GM19025 (cell line): ENCODE results near the gene RNF217.
"Not testable (repeated sequence)": the region's sequence is repeated elsewhere in the genome, so short reads cannot be mapped to it uniquely, and the experiment has no call there.

Source experiments
- ATAC-seq: cut with Tn5 transposase; IDR thresholded peaks from one replicate; pipeline ENCODE4 v1.9.1; 2021; ENCODE audit warnings: mild to moderate bottlenecking, low read depth, moderate library complexity; ENCODE audit not compliant: unreplicated experiment

Gene RNF217

DNA sequence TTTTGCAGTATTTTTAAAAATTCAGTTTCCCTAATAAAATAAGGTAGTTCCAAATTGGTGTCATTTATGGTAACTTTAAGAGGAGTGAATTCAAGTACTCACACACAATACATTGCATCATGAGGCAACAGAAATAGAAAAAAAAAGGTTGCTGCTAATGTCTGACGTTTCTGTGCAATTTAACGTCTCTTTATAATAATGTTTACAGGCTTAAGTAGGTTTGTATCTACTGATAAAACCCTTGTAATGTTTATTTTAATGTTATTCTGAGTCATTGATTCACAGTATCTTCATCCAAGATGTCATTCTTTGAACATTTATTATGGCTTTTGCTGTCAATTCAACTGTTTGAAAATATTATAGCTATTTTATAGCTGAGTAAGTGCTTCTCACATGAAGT, 86.0 kb downstream of the RNF217 start:
- no peak for ATAC-seq

DNA sequence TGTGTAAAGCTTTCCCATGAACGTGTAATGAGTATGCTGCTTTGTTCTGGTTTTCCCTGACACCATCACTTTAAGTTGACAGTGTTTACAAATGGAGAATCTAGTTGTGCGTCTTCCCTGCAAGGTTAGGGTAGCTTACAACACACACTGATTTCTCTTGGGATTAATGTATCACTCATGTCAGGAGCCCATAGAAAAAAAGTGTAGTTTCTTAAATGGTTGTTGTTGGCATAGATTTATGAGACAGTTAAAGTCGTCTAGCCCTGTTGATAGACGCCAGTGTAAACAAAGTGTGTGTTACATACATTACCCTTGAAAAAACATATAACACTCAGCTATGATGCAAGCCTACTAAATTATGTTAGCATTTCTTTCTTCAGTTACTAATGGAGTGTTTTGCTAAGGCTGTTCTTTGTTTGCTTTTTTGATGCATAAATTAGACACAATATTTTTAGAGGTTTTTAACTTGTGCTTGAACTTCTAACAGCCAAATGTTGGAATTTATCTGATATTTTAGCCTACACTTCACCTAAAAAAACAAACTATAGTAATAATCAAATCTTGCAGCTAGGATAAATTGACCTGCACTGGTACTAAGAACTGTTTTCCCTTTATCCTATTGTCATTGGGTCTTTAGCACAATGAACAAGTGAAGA, 88.6 kb downstream of the RNF217 start:
- no peak for ATAC-seq

- ATAC-seq, result no peak
These were observed 91.6 kb downstream of the RNF217 start for GRCh38 chr6:125053809-125054208.

DNA sequence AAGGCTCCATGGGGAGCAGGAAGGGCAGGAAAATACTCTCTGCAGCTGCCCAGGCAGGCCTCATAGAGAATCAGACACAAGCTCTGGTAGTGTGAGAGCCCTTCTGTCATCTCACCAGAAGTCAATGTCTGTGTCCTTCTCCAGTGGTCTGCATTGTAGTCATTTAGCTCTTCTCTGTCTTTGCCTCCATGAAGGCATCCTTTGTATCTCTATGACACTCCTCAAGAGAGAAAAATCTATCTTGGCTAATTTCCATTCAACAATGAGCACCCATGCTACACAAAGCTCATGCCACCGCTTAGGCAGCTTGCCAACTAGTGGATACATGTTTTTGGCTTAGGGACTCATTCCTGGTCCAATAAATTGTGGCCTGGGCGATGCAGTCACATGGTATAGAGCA, 92.1 kb downstream of the RNF217 start:
- no peak for ATAC-seq

- ATAC-seq, result no peak
These were observed 95.4 kb downstream of the RNF217 start for GRCh38 chr6:125057392-125058246.

- ATAC-seq, result no peak
These were observed 96.3 kb downstream of the RNF217 start for GRCh38 chr6:125058546-125058945.

DNA sequence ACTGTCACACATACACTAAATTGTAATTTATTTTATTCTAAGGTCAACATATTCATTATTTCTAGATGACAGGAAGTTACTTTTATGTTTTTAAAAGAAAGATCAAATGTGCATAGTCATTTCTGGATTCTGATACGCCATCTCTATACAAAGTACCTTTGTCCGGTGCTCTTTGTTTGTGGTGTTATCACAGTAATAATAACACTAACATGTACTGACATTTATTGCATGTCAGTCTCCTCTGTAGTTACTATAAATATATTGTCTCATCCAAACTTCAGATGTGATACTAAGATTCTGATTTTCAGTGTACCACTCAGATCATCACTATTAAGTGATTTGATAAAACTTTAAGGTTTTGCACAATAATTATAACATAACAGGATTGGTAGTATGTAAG, 101.1 kb downstream of the RNF217 start:
- ATAC-seq, result no peak

- no peak for ATAC-seq
These were observed 103.9 kb downstream of the RNF217 start for GRCh38 chr6:125066140-125066539.

DNA sequence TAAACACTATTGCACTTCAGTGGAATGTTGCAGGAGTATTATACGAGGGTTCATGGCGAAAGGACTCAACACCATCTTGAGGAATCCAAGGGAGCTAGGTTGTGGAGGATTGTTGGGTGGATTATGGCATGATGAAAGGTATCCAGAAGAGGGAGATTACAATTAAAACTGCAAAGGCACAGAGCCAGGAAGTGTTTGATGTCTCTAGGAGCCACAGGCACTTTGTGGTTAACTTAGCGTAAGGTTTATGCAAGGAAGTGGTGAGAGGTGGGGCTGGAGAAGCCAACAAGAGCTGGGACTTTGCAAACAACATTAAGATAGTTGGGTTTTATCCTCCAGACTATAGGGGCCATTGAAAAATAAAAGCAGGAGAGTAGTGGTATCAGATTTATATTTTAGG, 104.7 kb downstream of the RNF217 start:
- no peak for ATAC-seq

- no peak for ATAC-seq
These were observed 105.3 kb downstream of the RNF217 start for GRCh38 chr6:125067552-125067951.

DNA sequence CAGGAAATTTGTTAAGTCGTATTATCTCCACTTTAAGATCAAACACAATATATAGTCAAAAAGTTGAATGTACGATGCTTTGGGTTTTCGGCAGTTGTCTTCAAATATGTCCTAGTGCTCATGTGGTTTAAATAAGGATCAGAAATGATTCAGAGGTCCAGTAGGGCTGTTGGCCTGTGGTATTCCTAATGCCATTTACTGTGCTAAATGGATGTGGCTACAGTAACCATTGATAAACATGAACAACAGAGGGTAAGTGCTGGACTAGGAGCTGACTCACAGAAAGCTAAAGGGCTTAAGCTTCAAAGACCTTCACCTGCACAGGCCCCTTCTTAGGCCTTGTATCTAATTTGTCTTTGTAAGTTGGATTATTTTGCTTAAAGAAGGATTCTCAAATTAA, 110.8 kb downstream of the RNF217 start:
- ATAC-seq, result no peak

- no peak for ATAC-seq
These were observed 111.9 kb downstream of the RNF217 start for GRCh38 chr6:125074120-125074519.

- not testable (repeated sequence) for ATAC-seq
These were observed 112.8 kb downstream of the RNF217 start for GRCh38 chr6:125075073-125075472.

GRCh38 chr6:125075741-125076481, 113.7 kb downstream of the RNF217 start:
- no peak for ATAC-seq

DNA sequence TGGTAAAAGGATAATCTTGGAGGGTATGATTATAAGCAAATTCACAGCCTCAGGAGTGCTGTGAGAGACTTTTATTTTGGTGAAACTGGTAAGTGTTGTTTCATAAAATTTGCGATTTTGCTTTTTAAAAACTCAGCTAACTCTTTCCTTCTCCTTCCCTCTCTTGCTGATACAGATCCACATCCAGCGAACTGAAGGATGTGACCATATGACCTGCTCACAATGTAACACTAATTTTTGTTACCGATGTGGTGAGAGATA, 114.2 kb downstream of the RNF217 start:
- ATAC-seq, result no peak

GRCh38 chr6:125077453-125077852, 115.2 kb downstream of the RNF217 start:
- no peak for ATAC-seq

GRCh38 chr6:125078602-125079321, 116.5 kb downstream of the RNF217 start:
- ATAC-seq, result no peak

DNA sequence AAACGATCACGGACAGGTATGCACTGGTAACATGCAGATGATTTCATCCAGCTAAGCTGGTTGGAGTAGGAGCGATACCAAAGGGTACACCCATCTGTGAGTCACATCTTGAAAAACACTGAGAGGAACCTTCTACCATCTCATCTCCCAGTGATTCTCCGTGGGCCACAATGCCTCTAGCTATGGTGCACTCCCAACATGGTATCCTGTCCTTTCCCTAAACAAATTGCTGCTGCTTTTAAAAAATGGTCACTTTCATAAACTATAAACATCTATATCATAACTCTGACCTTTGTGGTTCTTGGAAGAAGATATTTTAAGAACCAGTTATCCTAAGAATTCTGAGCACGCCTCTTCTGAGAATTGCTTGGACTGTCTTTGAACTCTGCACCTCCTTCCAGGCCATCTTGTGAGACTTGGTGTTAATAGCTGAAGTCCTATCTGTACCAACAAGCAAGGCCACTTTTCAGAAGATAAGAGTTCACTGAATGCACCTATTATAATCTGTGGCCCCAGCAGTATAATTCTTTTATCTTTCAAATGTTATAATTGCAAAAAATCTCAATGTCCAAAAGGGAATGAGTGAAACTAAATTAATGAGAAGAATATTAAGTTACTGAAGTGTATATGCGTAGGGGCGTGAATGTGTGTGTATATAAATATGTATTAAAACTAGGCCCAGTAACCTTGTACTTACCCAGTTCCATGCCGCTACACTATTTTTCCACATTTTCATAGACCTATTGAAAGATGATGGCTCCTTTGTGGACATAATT, 120.9 kb downstream of the RNF217 start:
- no peak for ATAC-seq

- ATAC-seq, result no peak
These were observed 121.4 kb downstream of the RNF217 start for GRCh38 chr6:125083684-125083990.

- ATAC-seq, result no peak
These were observed 124.5 kb downstream of the RNF217 start for GRCh38 chr6:125086716-125087115.
